CD14-positive monocyte (primary cell): ENCODE measurements around the gene ACACA. TPM values are rescaled to one million over a fixed set of nuclear protein-coding genes. Genes with fewer than 3 reads are reported as not detected.

Source experiments
- DNase-seq, 3 donors: peaks; one replicate each; pipeline ENCODE4 v3.0.0-alpha.2; 2011 to 2022
- H2AFZ ChIP-seq: 2 replicates; pipeline ENCODE4 v1.6.0; 2012; ENCODE audit warnings: mild to moderate bottlenecking, low read depth, low read length, inconsistent platforms; ENCODE audit not compliant: insufficient read depth, poor library complexity, severe bottlenecking
- H3K27ac ChIP-seq, 2 donors: 1 replicate in 1 of 2; 2 replicates in 1 of 2; pipeline ENCODE4 v1.5.1; 2012 to 2013; ENCODE audit warnings: low read length in 2 of 2, control low read depth in 1 of 2, inconsistent platforms in 1 of 2, low read depth in 1 of 2, mild to moderate bottlenecking in 1 of 2
- H3K27me3 ChIP-seq, 2 donors: one replicate each; pipeline versions ENCODE4 v1.6.0 to v1.6.1; 2011 to 2013; ENCODE audit warnings: low read length in 2 of 2; ENCODE audit not compliant: control insufficient read depth in 2 of 2, insufficient read depth in 2 of 2
- H3K36me3 ChIP-seq, 2 donors: replicated peaks in 1 of 2; 1 replicate in 1 of 2; 2 replicates in 1 of 2; pipeline versions ENCODE4 v1.5.1 to v1.6.1; 2012 to 2013; ENCODE audit warnings: low read length in 2 of 2, control low read depth in 1 of 2, inconsistent platforms in 1 of 2, mild to moderate bottlenecking in 1 of 2; ENCODE audit not compliant: insufficient read depth in 2 of 2, control insufficient read depth in 1 of 2
- H3K4me1 ChIP-seq, 2 donors: 1 replicate in 1 of 2; 2 replicates in 1 of 2; pipeline versions ENCODE4 v1.5.1 to v1.6.1; 2012 to 2013; ENCODE audit warnings: low read length in 2 of 2, control low read depth in 1 of 2, inconsistent platforms in 1 of 2, mild to moderate bottlenecking in 1 of 2, moderate library complexity in 1 of 2; ENCODE audit not compliant: insufficient read depth in 2 of 2, control insufficient read depth in 1 of 2
- H3K4me2 ChIP-seq: replicated peaks from 2 replicates; pipeline ENCODE3; 2012; ENCODE audit warnings: low read length, moderate library complexity, mild to moderate bottlenecking; ENCODE audit not compliant: poor library complexity, severe bottlenecking; ENCODE audit errors: extremely low read depth
- H3K4me3 ChIP-seq, 3 experiments: fragments of 200-600 bp in 1 of 3; sonication (generic) in 1 of 3; replicated peaks in 1 of 3; 1 replicate in 2 of 3; 2 replicates in 1 of 3; pipeline ENCODE4 v1.5.1; 2011 to 2013; ENCODE audit warnings: low read length in 3 of 3, mild to moderate bottlenecking in 3 of 3, control low read depth in 2 of 3, low read depth in 2 of 3, inconsistent platforms in 1 of 3, moderate library complexity in 1 of 3
- H3K79me2 ChIP-seq: 2 replicates; pipeline ENCODE4 v1.6.0; 2012; ENCODE audit warnings: mild to moderate bottlenecking, control low read depth, inconsistent platforms, low read length, moderate library complexity; ENCODE audit not compliant: insufficient read depth
- H3K9ac ChIP-seq: 2 replicates; pipeline ENCODE4 v1.6.0; 2017; ENCODE audit warnings: low read length, mild to moderate bottlenecking; ENCODE audit not compliant: insufficient read depth, poor library complexity, severe bottlenecking
- H3K9me3 ChIP-seq, 2 donors: replicated peaks in 1 of 2; 1 replicate in 1 of 2; 2 replicates in 1 of 2; pipeline versions ENCODE4 v1.5.1 to v1.6.1; 2012 to 2013; ENCODE audit warnings: low read length in 2 of 2, control low read depth in 1 of 2; ENCODE audit not compliant: control insufficient read depth in 1 of 2, insufficient read depth in 1 of 2
- H4K20me1 ChIP-seq: 2 replicates; pipeline ENCODE4 v1.6.0; 2012; ENCODE audit warnings: mild to moderate bottlenecking, low read length, control low read depth, moderate library complexity; ENCODE audit not compliant: insufficient read depth
- H3K27ac Mint-ChIP-seq, 7 donors: one replicate each; pipeline ENCODE4 v1.8.0; 2020; ENCODE audit warnings: mild to moderate bottlenecking in 7 of 7, mixed read lengths in 7 of 7, moderate library complexity in 6 of 7, inconsistent platforms in 2 of 7
- H3K27me3 Mint-ChIP-seq, 3 donors: one replicate each; pipeline ENCODE4 v1.8.0; 2021 to 2022; ENCODE audit warnings: low read depth in 3 of 3, mild to moderate bottlenecking in 3 of 3, mixed read lengths in 3 of 3, moderate library complexity in 3 of 3, inconsistent platforms in 1 of 3
- H3K36me3 Mint-ChIP-seq, 2 donors: one replicate each; pipeline ENCODE4 v1.8.0; 2020; ENCODE audit warnings: mixed read lengths in 2 of 2, inconsistent platforms in 1 of 2, mild to moderate bottlenecking in 1 of 2
- H3K4me1 Mint-ChIP-seq: one replicate; pipeline ENCODE4 v1.8.0; 2020; ENCODE audit warnings: mild to moderate bottlenecking, mixed read lengths
- H3K4me3 Mint-ChIP-seq, 2 donors: one replicate each; pipeline ENCODE4 v1.8.0; 2020; ENCODE audit warnings: mild to moderate bottlenecking in 2 of 2, mixed read lengths in 2 of 2, moderate library complexity in 1 of 2
- H3K9me3 Mint-ChIP-seq, 7 donors: one replicate each; pipeline ENCODE4 v1.8.0; 2020 to 2022; ENCODE audit warnings: mixed read lengths in 7 of 7, mild to moderate bottlenecking in 6 of 7, moderate library complexity in 6 of 7, inconsistent platforms in 2 of 7
- CTCF ChIP-seq: fragments of 200-600 bp; IDR thresholded peaks from one replicate; pipeline ENCODE4 v1.8.0; 2022; ENCODE audit warnings: antibody characterized with exemption, mild to moderate bottlenecking
- WGBS: methylation state at CpG from one replicate; pipeline ENCODE4 v1.1.5; 2013; ENCODE audit warnings: missing lambda C conversion rate; ENCODE audit not compliant: insufficient coverage; 5-methylcytosine and 5-hydroxymethylcytosine counted together
- intact Hi-C, 2 donors: fragments of 100-400 bp; cut with micrococcal nuclease; formaldehyde crosslinking; loops; one replicate each; pipeline versions ENCODE4 v1.15.0 to v1.15.1; 2023
- polyA plus RNA-seq, 3 donors: library from polyadenylated mRNA; depleted of rRNA in 1 of 3; unstranded in 2 of 3; stranded (reverse) in 1 of 3; fragments of 300-500 nt in 2 of 3; fragments of >200 nt in 1 of 3; fragmentation: Illumina TruSeq in 2 of 3; gene quantifications; 1 replicate in 2 of 3; 2 replicates in 1 of 3; pipeline ENCODE4 v1.2.3, GENCODE V29; 2012 to 2021

ACACA gene
- polyA plus RNA-seq, 3 donors: 3.5 to 4.6 (median 3.8) TPM

GRCh38 chr17:37327341-37328090 is 79.1 kb downstream of the ACACA start:
- Histone ChIP-seq H3K79me2 (no peaks in the 10 kb centered on the region), H3K27ac (no peak overlapping the region), H2AFZ (no peak overlapping the region), H3K9me3 (no peaks in the 10 kb centered on the region), H3K36me3 (peaks cover 8 to 24% of the 10 kb centered on the region in 2 donors), H3K4me1 (no peaks in the 10 kb centered on the region), H3K4me2 (no peak overlapping the region), H3K4me3 (no peak overlapping the region), H3K9ac (no peak overlapping the region), H3K27me3 (no peaks in the 10 kb centered on the region), H4K20me1 (no peaks in the 10 kb centered on the region)
- no peak overlapping the region for H3K4me3 Mint-ChIP-seq
- H3K4me1 Mint-ChIP-seq: no peaks in the 10 kb centered on the region
- no peaks in the 10 kb centered on the region for H3K27me3 Mint-ChIP-seq
- WGBS: 92% methylated on average over 2 of the region's 5 CpGs
- intact Hi-C loops: no loop called here
- TF ChIP-seq CTCF: no peak
- peaks cover 22 to 42% of the 10 kb centered on the region in 2 donors for H3K36me3 Mint-ChIP-seq
- no peak for DNase-seq
- H3K27ac Mint-ChIP-seq: peak overlapping the region in 1 of 7 donors; percentile 10
- H3K9me3 Mint-ChIP-seq: peaks cover 0 to 2% (median 0%) of the 10 kb centered on the region in 7 donors

GRCh38 chr17:37322826-37323561 is 83.6 kb downstream of the ACACA start:
- DNase-seq: no peak
- Histone ChIP-seq H2AFZ (no peak overlapping the region), H3K27ac (no peak overlapping the region), H3K27me3 (no peaks in the 10 kb centered on the region), H3K79me2 (no peaks in the 10 kb centered on the region), H3K4me2 (no peak overlapping the region), H3K9me3 (no peaks in the 10 kb centered on the region), H3K36me3 (peaks cover 0 to 8% of the 10 kb centered on the region in 2 donors), H4K20me1 (no peaks in the 10 kb centered on the region), H3K4me3 (no peak overlapping the region), H3K4me1 (peaks cover 0 to 6% of the 10 kb centered on the region in 2 donors), H3K9ac (no peak overlapping the region)
- H3K27me3 Mint-ChIP-seq: no peaks in the 10 kb centered on the region
- no peak overlapping the region for H3K27ac Mint-ChIP-seq
- intact Hi-C loops: no loop called here
- peaks cover 0 to 1% (median 0%) of the 10 kb centered on the region in 7 donors for H3K9me3 Mint-ChIP-seq
- peaks cover 9 to 25% of the 10 kb centered on the region in 2 donors for H3K36me3 Mint-ChIP-seq
- TF ChIP-seq CTCF: no peak
- H3K4me1 Mint-ChIP-seq: peaks cover 5% of the 10 kb centered on the region
- H3K4me3 Mint-ChIP-seq: no peak overlapping the region
- 92% methylated on average over 5 of the region's 7 CpGs for WGBS
